Stimulated activated CD4-positive, alpha-beta T cell treated with anti-CD3 and anti-CD28 coated beads, Interleukin-12 subunit alpha, Interleukin-12 subunit beta, amount 100 ng/mL, for 48 hours (primary cell): ENCODE data around the gene NR2E3.

Source experiments
- DNase-seq, 3 donors: peaks; one replicate each; pipeline ENCODE4 v3.0.0-alpha.2; 2020; ENCODE audit warnings: low read depth in 2 of 3, low spot score in 1 of 3

Gene NR2E3

DNA sequence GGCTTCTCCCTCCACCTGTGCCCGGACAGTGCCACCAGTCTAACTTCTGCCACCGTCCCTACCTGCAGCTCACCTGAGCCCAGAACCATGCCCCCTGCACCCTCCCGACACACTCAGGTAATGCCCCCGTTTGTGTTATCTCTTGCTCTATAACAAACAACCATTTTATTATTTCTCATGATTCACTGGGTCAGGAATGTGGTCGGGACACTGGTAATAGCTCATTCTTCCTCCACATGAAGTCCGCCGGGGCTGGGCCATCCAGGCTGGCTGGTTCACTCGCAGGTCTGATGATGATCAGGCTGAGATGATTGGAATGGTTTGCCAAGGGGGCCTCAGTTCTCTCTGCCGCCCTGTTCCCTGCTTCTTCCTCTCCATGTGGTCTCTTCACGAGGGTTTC lies 20.3 kb upstream of the NR2E3 start:
- no peak for DNase-seq

DNA sequence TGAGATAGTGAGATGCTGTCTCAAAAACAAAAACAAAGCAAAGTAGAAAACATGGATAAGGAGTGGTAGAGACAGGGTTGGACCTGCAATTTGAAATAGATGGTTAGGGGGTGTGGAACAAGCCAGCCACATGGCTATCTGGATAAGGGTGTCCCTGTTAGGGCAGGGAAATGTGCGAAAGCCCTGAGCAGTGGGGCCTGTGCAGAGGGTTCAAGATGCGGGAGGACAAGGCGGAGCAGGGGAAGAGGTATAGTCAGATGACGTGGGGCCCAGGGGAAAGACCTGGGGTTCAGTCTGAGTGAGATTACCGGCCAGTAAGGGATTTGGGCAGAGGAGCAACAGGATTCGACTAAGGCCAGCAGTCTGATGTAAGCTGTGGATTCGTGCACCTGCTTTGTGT lies 18.4 kb upstream of the NR2E3 start:
- DNase-seq: no peak

DNA sequence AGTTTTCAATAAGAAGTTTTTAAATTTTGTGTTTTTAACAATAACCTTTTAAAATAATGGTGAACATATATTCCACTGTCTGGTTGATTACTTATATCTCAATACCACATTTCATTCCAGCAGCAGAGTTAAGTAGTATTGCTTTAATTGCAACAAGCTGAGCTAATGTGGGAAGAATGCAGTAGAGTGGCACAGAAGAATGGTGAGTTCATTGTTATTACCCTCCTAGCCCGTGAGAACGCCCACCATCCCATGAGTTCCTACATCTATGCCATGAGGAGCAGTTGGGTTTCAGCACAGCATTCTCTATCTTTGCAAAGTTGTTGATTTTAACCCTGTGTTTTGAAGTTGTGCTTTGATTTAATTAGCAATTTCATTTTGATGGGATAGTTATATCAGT lies 17.8 kb upstream of the NR2E3 start:
- no peak for DNase-seq

DNA sequence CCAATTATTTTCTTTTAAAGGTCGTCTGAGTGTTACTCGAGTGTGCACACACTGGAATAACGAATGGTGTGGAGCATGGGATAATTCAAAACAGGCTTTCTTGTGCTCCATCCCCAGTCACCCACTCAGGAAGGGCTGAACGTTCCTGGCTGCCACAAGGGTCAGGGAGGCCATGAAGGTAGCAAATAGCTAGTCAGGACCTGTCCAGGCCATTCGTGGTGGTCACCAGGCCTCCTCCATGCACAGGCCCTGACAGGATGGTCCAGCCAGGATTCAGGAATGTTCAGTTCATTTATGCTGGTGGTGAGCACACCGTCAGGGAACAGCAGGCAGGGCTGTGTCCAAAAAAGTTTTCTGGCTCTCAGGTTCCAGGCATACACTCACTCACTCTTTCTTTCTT lies 11.7 kb upstream of the NR2E3 start:
- DNase-seq: no peak

DNA sequence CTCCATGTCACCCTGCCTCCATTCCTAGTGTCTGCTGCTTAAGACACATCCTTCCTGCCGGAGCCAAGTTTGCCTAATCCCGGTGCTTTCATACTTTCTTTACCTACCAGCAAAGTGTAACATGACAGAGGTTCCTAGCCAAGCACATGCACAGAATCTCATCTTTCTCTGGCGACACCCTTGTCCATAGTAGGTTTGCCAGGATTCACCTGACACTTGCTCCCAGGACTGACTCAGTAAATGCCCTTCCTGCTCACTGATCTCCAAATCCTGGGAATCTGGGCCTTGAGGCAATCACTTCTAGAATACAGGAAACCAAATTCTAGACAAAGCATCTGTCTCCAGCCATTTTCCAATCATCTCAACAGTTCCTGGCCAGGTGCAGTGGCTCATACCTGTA lies 10.2 kb upstream of the NR2E3 start:
- DNase-seq: no peak

DNA sequence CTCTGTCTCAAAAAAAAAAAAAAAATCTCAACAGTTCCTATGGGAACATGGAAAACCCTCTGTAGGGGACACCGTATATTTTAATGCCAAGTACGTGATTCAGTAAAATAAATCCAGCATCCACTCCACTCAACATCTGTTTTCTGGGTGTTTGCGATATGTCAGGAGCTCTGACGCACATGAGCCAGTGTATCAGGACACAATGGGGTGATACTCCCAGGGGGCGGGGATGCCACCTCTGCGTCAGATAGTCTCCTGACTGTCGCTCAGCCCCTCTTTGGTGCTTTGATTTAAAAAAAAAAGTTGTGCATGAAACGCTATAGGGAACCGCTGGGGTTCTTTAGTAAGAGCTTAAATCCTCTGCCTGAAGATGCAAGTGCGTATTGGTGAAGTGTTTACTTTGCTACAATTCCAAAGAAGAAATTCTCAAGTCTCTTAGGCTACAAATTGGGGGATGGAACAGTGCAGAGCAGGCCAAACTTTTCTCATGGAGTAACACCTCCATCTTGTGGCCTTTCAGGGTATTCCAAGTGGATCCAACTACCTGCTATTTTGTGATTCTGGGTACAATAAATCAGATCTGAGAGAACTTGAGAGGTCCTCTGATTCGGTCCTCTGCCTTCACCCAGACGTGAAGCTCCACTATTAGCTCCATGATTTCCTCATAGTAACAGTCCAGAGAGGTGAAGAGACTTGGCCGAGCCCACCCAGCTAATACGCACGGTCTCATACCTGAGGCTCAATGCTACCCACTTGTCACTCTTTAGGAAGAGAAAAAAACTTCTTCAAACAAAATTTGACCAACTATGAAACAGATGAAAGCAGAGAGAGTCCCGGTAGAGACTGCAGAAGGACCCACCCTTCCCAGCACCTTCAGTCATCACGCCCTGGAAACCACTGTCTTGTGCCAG lies 9.3 kb upstream of the NR2E3 start:
- DNase-seq: peak in 1 of 3 donors; percentile 41

DNA sequence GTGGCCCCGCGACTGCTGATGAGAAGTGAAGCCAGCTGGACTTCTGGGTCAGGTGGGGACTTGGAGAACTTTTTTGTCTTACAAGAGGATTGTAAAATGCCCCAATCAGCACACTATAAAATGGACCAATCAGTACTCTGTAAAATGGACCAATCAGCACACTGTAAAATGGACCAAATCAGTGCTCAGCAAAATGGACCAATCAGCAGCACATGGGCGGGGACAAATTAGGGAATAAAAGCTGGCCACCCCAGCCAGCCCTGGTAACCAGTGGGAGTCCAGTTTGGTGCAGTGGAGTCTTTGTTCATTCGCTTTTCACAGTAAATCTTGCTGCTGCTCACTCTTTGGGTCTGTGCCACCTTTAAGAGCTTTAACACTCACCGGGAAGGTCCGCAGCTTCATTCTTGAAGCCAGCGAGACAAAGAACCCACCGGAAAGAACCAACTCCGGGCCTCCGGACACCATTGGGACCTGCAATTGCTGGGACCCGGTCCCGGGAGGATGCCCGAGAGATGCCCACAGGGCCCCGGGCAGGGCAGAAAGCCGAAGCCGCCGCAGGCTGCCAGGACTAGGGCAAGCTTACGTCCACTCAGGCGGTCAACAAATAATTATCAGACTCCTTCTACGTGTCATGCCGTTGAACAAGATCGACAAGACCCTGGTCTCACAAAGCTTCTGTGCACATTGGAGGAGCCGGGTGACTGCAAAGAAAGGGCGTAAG lies 8.3 kb upstream of the NR2E3 start:
- no peak for DNase-seq

DNA sequence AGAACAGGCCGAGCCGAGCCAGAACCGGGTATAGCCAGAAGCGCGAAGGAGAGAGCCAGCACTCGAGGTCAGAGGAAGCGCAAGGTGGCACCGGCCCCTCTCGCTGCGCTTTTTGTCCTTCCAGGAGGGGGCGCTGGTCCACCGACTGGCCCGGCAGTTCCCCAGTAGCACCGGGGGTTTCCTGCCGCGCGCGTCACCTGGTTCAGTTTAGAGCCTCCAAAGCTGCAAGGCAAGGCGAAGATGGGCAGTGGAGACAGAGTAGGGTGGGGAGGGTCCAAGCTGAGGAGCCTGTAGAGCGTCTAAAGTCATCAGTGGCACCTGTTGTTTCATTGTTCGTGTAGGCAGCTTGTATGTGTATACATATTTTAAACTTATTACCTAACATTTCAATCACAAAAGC lies 7.6 kb upstream of the NR2E3 start:
- DNase-seq: peak; percentile 15 to 33 (median 19)

DNA sequence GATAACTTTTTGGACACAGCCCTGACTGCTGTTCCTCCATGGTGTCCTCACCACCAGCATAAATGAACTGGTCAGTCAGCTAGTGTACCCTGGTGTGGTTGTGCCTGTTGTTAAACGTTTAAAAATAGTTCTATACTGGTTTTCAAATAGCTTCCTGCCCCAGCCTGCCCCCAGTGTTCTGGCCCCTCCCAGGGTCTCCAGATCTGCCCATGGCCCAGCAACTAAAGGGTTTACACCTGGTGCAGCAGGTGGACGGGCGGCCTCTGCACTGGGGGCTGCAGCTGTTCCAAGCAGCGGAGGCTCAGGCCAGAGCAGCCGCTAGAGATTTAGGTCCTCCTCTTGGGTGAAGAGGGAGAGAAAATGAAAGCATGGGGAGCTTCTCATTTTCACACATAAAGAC lies 6.1 kb upstream of the NR2E3 start:
- DNase-seq: no peak

DNA sequence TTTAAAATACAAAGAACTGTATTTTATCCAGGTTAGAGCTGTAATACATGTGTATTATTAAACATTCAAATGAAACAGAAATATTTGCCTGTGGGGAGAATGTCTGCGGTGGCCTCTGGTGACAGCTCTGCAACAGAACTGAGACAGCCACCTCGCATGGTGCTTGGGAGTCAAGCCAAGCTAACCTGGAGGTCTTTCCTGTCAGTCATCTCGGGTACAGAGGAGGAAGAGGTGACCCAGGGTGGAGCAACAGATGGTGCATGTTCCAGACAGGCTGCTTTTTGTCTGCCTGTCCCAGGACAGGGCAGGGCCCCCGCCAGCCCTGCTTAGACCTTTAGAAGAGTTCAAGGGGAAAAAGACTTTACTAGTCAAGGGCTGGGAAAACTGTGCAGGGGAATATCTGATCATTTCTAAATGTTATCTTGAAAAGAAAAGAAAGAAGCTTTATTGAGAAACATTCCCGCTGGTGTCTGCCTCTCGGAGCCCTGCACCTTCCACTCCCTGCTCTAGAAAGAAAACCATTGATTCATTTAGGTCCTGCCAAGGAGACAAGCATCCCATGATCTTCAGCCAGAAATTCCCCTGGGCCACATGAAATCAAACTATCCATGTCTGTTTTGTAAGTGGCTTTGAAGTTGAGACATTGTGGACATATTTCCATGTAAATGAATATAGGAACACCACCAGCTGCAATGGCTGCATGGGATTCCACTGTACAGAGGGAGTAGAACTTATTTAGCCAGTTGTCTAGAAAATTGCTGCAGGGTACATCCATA lies 5.5 kb upstream of the NR2E3 start:
- DNase-seq: no peak

DNA sequence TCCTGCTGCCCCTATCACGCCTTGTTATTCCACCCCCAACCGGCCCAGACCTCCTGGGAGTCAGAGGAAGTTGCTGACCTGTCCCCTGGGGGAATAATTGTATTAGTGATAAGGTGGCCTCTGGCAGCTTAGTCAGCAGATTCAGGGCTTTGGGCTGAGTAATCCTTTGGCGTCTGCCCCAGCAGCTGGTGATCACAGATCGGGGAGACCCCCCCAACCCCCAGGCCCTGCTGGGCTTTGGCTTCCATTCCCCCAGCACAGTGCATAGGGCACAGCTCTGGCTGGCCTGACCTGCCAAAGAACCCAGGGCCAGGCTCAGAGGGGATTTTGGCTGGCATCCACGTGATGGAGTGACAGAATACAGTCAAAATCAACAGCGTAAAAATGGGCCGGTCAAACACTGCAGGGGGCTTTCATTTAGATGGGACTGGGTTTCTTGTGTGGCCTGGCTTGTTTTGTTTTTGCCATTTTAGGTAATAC lies 3.9 kb upstream of the NR2E3 start:
- no peak for DNase-seq

DNA sequence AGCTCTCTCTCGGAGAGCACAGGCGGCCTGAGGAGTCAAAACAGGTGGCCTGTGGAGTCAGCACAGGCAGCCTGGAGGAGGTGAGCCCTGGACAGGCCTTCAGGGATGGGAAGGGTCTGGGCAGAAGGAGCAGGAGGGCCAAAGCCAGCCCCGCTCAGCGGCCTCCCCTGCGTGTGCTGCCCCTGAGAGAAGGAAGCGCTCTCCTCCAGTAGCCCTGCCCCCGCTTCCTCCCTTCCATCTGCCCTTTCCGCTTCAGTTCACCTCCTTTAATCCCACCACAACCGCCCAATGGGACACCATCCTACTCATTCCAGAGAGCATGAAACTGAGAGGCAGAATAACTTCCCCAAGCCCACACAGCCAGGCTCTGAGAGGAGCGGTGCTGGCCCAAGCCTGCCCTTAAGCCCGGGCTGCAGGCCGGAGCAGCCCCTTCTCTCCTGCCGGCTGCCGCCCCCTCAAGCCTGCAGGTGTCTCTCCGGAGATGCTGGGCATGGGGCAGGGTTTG lies 3.2 kb upstream of the NR2E3 start:
- no peak for DNase-seq

DNA sequence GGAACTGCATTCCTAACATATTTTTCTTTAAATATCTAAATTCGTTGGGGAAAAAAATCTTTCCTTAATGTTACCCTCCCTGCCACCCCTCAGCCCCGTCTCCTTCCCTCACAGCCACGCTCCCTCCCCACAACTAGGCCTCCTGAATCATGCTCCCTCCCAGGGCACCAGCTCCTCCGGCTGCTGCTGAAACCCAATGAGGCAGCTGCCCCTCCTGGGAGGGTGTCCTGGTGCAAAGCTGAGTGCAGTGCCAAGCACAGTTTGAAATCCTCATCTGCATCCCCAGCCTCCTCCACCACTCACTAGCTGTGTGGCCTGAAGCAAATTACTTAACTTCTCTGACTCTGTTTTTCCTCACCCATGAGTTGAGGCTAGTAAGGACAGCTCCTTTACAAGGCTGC lies 2.7 kb upstream of the NR2E3 start:
- DNase-seq: no peak

DNA sequence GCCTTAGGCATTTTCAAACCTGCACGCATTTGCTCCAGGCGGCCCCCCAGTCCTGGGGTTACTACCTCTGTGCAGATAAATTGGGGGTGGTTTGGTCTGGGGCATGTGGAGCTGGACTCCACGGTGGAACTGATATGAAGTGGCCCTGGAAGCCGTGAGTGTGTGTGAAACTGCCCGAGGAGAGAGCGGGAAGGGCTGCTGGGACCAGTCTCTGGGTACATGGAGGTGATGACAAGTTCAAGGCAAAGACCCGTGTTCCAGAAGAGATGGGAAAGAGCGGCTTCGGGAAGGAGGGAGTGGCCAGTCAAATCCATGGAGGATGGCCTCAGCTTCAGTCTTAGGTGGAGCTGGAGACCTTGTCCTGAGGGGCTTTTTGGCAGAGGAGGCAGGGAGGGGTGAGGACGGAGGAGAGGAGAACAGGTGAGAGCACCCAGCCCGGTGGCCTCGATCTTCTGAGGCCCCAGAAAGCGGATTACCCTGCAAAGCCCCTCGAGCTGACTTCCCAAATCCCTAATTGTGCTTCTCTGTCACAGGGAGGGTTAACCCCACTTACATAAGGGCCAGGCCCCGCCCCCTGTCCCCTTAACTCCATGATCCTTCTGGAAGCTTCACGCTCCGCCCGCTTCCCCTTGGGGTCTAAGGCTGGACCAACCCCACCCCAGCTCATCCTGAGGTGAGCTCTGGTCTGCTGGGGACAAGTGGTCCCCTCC lies 1.9 kb upstream of the NR2E3 start:
- DNase-seq: no peak

DNA sequence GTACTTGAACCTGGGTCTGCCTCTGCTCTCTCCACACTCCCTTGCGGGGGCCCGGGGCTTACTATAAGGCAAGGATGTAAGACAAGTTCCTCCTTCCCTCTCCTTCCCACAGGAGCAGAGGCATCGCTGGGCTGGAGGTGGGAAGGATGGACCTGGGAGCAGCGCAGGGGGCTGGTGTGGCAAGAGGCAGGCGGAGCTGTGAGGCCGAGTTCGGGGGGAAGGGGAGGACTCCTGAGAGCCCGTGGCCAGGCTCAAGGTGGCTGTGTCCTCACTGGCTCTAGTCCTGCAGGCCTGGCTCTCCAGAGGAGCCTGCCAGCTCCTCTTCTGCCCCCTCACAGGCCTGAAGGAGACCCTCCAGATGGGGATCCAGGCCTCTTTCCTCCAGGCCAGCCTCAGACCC lies 1.0 kb upstream of the NR2E3 start:
- no peak for DNase-seq

DNA sequence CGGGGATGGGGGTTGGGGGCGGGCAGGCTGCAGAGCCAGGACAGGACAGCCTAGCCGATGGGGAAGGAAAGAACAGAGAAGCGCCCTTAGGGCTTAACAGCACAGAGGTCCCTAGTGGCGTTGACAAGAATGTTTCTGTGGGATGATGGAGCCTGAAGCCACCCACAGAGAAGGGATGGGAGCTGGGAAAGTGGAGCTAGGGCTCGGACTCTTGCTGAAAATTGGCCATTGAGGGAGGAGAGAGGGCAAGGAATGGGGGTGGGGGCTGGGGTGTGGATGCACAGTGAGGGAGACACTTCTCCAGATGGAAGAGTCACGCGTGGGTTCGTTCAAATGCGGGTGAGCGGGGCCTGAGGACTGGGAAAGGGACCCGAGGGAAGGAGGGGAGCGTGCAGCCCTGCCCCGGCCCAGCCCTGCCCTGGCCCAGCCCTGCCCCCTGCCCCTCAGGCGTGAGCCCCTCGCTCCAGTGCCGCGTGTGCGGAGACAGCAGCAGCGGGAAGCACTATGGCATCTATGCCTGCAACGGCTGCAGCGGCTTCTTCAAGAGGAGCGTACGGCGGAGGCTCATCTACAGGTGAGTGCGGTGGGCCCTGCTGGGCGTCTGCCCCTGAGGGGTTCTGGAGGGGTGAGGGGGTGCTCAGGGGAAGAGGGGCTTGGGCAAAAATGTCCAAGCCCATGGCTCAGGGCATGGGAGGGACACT lies 832 bp downstream of the NR2E3 start:
- DNase-seq: no peak

DNA sequence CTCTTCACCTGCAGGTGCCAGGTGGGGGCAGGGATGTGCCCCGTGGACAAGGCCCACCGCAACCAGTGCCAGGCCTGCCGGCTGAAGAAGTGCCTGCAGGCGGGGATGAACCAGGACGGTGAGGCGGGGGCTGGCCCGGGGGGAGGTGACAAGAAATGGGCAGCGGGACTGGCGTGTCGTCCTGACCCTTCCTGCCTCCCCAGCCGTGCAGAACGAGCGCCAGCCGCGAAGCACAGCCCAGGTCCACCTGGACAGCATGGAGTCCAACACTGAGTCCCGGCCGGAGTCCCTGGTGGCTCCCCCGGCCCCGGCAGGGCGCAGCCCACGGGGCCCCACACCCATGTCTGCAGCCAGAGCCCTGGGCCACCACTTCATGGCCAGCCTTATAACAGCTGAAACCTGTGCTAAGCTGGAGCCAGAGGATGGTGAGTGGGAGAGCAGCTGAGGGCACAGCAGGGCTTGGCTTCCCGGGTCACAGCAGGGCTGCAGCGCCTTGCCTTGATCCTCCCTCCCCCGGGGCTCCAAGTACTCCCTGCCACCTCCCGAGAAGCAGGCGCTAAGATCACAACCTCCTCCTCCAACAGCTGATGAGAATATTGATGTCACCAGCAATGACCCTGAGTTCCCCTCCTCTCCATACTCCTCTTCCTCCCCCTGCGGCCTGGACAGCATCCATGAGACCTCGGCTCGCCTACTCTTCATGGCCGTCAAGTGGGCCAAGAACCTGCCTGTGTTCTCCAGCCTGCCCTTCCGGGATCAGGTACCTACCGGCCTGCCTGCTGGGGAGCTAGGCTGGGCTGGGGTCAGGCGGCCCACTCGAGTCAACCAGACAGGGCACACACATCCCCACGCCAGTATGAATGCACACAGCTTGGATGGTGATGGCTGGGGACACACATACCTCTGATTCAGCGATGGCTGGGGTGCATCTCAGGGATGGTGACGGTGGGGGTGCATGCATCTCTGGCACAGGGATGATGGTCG lies 1.7 kb downstream of the NR2E3 start:
- no peak for DNase-seq

DNA sequence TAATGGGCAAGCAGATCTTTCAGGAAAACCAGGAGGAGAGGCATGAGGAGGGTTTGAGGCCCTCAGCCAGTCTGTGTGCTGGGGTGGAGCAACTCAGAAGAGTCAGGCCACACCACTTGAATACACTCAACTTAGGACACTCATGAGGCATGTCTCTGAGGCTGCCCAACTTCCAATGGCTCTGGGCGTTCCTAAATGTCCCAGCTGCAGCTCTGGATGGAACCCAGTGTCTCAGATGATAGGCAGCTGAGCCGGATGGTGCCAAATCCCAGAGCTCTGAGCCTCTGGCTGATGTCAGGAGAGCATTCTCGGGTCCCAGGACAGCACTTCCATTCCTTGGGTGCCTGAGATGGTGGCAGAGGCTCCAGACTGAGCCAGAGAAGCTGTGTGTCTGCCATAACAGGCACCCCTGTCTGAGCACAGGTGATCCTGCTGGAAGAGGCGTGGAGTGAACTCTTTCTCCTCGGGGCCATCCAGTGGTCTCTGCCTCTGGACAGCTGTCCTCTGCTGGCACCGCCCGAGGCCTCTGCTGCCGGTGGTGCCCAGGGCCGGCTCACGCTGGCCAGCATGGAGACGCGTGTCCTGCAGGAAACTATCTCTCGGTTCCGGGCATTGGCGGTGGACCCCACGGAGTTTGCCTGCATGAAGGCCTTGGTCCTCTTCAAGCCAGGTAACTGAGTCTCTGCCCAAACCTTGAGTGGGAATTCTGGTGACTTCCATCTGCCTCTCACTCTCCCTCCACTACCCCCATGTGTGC lies 2.8 kb downstream of the NR2E3 start:
- DNase-seq: no peak
